ENCODE data around the gene EHD3.
"Not testable (repeated sequence)": the region's sequence is repeated elsewhere in the genome, so short reads cannot be mapped to it uniquely, and the experiment has no call there.

The EHD3 gene

GRCh38 chr2:31256611-31257382, 22.8 kb downstream of the EHD3 start:
- DNase-seq: no peak

DNA sequence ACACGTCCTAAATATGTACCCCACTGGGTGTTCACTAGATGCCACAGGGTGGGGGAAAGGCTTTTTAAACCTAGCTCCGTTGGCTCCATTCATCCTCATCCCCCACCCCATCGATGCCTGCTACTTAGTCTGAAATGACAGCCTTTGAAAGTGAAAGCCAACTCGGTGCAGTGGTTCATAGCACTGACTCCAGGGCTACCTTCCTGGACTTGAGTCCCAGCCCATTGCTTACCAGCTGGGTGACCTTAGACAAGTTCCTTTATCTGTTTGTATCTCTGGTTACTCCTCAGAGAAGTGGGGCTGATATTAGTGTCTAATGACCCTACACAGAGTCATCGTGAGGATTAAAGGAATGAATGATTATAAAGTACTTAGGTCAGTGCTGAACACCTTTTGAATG, 24.4 kb downstream of the EHD3 start:
- DNase-seq: no peak

DNA sequence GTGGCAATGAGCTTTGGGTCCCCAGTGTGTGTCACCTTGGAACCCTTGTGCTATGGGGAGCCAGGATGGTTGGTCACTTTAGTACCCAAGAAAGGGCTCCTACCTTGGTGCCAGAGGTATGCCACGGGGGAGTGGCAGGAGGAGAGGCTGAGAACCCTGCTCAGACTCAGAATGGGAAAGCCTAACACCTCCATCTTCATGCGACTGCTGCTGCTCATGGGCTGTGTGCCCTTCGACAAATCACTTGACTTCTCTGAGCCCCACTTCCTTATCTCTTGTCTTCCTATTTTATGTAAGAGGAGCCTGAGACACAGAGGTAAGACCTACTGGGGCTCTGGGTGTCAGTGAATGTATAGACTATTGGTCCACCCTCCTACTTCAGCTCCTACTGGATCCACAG, 25.1 kb downstream of the EHD3 start:
- no peak for DNase-seq

GRCh38 chr2:31260870-31261269, 26.9 kb downstream of the EHD3 start:
- no peak for DNase-seq

DNA sequence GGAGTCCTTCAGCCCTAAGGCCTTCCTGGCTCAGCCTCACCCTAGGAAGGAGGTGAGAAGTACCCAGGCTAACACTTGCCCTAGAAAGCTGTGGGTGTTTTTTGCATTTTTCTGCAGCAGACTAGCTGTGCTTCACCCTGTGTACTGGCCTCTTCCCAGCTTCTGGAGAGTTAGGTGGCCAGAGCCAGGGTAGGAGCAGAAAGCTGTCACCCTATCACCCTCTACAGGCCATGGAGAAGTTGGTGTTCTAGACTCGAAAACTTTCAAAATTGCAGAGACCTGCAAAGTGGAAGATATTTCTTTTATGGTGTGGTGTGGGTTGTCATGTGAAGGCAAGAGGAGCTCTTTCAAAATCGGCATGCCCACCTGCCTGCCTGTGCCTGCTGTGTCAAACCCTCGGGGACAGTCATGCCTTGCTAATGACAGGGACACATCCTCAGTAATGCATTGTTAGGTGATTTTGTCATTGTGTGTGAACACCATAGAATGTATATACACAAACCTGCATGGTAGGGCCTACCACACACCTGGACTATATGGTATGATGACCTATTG, 29.8 kb downstream of the EHD3 start:
- no peak for DNase-seq

GRCh38 chr2:31265234-31265633, 31.3 kb downstream of the EHD3 start:
- DNase-seq: no peak

- no peak for DNase-seq
These were observed 32.9 kb downstream of the EHD3 start for GRCh38 chr2:31266804-31267203.

DNA sequence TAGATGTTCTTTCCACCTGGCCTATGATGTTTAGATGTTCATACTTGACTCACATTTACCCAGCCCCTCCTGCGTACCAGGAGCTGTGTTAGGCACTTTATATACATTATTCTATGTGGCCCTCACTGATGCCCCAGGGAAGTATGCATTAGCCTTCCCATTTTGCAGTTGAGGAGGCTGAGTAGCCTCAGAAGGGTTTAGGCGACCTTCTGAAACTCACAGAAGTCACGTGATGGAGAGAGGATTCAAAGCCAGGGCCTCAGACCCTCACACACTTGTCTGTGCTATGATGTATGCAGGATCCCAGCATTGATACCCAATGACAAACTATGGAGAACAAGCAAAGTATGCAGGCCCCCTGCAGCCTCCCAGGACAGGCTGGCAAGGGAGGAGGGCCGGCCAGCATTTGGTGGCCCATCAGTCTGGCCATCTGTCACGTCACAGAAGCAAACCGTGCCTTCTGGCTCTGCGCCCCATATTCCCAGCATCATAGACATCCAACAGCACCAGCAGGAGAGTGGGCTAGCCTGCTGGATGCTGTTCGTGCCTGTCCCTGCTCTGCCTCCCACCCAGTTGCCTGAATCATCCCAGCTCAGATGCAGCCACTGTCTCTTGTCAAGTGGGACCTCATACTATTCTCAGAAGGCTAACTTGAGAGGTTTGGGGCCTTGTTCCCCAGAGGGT, 33.6 kb downstream of the EHD3 start:
- DNase-seq: no peak

- no peak for DNase-seq
These were observed 34.4 kb downstream of the EHD3 start for GRCh38 chr2:31268344-31268743.

DNA sequence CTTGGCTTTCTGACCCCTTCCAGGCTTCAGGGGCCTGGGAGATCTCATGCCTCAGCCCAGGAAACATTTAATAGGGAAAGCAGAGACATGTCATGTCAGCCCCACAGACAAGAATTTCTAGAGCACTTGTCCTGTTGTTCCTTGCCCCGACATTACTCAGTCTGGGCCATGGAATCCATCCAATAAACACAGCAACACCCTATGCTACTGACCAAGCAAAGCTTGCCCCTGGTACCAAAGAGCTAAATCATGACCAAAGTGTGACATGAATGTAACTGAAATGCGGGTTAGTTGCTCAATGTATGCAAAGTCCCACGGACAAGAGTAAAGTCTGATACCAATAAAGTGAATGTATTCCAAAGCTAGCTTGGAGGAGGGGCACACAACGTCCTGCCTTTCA, 35.1 kb downstream of the EHD3 start:
- DNase-seq: no peak

GRCh38 chr2:31270131-31270530, 36.2 kb downstream of the EHD3 start:
- no peak for DNase-seq

DNA sequence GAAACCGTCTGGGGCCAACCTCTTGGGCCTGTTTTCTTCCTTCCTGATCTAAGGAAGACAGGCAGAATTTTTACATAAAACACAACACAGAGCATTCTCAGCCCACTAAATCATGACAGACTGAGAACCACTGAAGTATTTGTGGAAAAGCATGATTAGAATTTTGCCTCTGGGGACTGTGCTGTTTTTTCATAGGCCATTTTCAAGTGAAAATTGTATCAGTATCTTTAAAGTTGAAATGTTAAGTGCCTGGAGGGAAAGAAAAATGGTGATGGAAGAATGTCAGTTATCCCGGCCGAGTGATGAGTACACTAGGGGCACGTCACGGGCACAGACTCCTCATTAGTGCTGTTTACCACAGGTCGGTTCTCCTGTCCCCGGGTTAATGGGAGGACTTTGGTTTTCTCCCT, 36.9 kb downstream of the EHD3 start:
- no peak for DNase-seq

GRCh38 chr2:31271851-31272267, 37.9 kb downstream of the EHD3 start:
- no peak for DNase-seq

DNA sequence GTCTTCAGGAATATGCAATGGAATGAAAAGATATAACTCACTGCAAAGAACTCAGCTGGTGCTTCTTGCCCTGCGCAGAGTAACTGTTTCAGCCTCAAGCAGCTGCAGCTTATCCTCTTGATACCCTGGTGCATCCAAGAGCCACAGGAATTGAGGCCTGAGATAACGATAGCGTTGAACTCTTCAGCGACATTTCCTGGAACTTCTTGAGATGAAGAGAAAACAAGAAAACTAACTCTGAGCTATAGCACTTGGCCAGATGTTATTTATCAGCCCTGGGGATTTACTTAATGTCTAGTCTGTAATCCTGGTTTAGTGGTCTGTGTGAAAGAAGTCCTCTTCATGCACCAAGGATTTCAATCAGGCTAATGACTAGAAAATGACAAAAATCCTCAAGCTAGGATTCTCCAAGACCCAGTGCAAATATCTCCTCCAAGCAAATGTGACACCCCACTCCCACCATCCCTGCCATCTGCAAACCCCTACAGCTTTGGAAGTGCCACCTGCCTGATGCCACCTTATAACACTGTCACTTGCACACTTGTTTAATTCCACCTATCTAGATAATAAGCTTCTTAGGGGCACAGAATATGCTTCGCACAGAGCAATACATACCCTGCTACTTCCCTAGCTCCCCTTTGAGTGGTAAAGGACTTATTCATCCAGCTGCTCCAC, 40.6 kb downstream of the EHD3 start:
- DNase-seq: no peak

DNA sequence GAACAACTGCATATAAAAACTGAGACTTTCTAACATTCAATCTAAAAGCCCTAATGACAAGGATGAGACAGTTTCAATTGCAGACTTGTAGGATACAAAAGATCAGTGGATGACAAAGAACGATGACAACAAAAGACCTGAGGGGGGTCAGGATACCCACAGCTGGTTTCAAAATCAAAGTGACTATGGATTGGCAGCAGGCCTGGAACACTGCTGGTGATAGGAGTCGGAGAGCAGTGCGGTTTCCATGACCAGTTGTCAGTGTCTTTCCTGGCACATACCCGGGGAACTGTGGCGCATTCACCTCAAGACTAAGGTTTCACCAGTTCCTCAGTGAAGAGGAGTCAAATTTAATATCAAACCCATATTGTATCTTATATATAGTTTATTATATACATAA, 42.0 kb downstream of the EHD3 start:
- no peak for DNase-seq

DNA sequence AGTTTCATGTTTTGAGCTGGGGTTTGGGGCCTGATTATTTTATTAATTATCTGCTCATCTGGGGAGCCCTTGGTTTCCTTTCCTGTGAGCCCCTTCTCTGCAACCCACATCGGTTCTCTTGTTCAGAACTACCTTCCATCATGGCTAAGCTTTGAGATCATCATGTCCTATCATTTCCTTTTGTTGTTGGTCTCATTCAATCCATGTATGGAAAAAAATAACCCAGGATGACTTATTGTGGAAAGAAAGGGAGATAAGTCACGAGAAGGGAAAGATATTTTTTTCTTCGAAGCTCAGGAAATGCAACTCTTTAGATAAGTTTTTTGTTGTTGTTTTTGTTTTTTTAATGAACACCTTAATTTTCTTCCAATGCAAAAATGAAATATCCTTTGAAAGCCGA, 43.7 kb downstream of the EHD3 start:
- DNase-seq: no peak

- no peak for DNase-seq
These were observed 48.7 kb downstream of the EHD3 start for GRCh38 chr2:31282634-31283033.

GRCh38 chr2:31283193-31283919, 49.4 kb downstream of the EHD3 start:
- not testable (repeated sequence) for DNase-seq

DNA sequence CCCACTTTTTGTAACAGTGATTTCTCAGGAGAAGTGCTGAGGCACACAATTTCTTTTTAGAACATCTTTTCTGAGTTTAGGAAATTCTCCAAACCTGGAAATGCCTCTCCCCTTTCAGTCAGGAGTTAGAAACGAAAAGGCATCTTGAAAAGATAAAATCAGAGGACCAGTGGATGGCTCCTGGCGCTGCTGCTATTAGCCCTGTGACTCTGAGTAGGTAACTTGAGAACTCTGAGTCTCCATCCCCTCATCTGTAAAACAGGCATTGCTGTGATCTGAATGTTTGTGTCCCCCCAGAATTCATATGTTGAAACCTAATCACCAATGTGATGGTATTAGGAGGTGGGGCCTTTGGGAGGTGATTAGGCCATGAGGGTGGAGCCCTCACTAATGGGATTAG, 50.2 kb downstream of the EHD3 start:
- DNase-seq: no peak

DNA sequence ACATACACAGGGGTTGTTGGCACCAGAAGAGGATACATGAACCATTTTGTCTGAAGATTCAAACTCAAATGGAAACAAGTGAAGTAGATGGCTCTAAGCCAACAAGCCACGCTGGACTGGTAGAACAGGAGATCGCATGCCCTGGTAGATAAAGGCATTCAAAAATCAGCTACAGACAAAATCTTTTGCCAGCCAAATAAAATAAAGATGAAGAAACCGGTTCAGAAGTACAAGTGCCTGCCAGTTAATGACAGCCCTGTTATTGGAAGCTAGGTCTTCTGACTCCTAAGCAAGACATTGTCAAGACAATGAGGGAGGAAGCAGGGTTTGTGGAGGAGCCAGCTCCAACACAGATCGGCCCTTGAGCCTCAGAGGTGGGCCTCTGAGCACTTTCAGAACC, 52.3 kb downstream of the EHD3 start:
- no peak for DNase-seq

GRCh38 chr2:31286961-31287550, 53.1 kb downstream of the EHD3 start:
- no peak for DNase-seq

GRCh38 chr2:31287654-31288053, 53.7 kb downstream of the EHD3 start:
- no peak for DNase-seq

DNA sequence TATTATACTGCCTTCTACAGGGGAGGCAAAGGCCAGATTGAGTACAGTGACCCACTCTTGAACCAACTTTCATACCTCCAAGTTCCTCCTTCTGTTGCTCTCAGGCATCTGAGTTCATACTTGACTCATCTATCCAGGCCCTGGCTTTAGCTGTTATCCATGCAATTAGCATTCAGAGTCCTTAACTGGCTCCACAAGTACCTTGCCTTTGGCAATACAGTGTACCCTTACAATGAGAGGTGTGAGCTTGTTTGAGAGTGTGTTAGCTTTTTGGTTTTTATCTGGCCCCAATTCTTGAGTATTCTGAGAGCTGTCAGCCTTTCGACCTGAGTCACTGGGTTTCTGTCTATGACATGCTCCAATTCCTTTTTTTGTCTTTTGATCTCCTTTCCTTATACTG, 60.2 kb downstream of the EHD3 start:
- DNase-seq: no peak

Measured in activated CD8-positive, alpha-beta memory T cell treated with anti-CD3 and anti-CD28 coated beads, Interleukin-2, amount 50 U/mL, for 4 hours (primary cell).